Stimulated activated CD4-positive, alpha-beta T cell treated with anti-CD3 and anti-CD28 coated beads, TNF-alpha, amount 100 ng/mL, for 1 hour (primary cell): Measurements from ENCODE around the gene ACTG1.

Experiments used
- DNase-seq, 3 donors: peaks; one replicate each; pipeline ENCODE4 v3.0.0-alpha.2; 2020; ENCODE audit warnings: low read depth in 3 of 3, low spot score in 1 of 3

Gene ACTG1

GRCh38 chr17:81518113-81518784, 5.7 kb upstream of the ACTG1 start:
- DNase-seq = no peak

DNA sequence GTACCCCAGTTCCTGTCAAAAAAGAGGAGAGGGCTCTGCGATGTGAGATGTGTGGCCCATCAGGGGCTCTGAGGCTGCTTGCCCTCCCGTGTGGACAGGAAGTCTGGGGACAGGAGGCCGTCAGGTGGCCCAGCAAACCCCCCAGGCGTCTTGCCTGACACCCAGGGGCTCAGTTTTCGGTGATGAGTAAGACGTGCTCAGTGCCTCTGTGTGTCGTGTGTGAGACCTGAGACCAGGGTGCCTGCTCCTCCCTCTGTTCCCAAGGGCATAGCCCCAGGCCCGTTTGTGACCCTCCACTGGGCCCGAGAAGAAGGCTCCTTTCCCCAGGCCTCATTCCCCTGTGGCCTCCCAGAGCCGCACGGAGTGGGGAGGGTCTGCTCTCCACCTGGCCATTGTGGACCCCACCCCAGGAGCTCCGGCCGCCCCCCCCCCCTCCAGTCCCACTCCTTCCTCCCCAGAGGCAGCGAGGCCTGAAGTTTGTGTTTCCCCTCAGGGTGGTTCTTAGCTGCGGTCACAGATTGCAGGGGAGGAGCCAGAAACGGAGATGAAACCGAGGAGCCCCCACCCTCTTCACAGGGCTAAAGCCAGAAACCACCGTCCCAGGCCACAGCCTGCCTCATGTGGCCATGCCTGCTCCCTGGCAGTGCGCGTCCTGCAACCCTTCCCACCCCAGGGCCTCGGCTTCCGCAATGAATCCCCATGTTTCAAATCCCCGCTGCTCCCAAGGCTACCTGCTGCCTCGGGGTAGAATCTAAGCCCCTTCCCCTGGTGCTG, 4.9 kb upstream of the ACTG1 start:
- no peak for DNase-seq

DNA sequence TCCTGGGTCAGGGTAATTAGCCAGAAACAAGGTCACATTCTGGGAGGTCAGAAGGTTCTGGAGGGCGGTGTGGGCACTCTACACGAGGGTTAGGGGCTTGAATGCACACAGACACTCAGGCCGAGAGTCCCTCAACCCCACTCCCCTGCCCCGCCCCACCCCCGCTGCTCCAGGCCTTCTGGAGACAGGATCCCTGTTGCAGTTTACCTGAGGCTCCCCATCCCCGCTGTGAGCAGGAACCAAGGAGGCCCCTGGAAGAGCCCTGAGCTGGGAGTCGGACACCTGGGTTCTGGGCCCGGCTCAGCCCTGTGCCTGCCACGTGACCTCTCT, 4.4 kb upstream of the ACTG1 start:
- no peak for DNase-seq

GRCh38 chr17:81516439-81516838, 3.8 kb upstream of the ACTG1 start:
- no peak for DNase-seq

GRCh38 chr17:81515530-81516041, 3.0 kb upstream of the ACTG1 start:
- DNase-seq = no peak

GRCh38 chr17:81514739-81515529, 2.3 kb upstream of the ACTG1 start:
- peak in 2 of 3 donors; percentile 42 to 55 for DNase-seq

DNA sequence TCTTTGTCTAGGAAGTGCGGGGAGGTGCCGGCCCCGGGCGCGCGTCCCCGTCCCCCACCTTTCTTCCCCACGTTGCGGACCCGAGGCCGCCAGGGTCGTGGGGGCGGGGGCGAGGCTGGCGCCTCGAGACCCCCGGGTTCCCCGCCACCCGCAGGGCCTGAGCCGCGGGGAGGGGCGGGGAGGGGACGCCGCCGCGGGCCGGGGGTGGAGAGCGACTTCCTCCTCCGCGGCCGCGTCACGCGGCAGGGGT, 1.8 kb upstream of the ACTG1 start:
- DNase-seq = no peak

- DNase-seq = no peak
These were observed 1.3 kb upstream of the ACTG1 start for GRCh38 chr17:81513753-81514488.

GRCh38 chr17:81513372-81513752, 763 bp upstream of the ACTG1 start:
- DNase-seq = peak in 1 of 3 donors; percentile 46

DNA sequence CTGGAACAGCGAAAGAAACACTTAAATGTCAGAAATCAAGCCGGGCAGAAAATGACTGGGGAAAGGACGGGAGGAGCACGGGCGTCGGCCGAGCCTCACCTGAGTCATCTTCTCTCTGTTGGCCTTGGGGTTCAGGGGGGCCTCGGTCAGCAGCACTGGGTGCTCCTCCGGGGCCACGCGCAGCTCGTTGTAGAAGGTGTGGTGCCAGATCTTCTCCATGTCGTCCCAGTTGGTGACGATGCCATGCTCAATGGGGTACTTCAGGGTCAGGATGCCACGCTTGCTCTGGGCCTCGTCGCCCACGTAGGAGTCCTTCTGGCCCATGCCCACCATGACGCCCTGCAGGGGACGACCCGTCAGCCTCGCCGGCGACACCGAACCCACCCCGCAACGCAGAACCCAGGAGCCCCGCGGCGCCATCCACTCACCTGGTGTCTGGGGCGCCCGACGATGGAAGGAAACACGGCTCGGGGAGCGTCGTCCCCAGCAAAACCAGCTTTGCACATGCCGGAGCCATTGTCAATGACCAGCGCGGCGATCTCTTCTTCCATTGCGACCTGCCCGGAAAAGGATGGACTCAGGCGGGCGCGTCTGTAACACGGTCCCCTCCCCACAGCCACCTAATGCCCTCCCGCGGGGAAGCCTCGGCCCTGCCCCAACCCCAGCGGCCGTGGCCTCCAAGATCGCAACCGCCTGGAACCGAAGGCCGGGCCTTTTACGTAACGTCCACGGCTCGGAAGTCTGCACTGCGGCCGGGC, 616 bp downstream of the ACTG1 start:
- peak in 1 of 3 donors; percentile 27 for DNase-seq

DNA sequence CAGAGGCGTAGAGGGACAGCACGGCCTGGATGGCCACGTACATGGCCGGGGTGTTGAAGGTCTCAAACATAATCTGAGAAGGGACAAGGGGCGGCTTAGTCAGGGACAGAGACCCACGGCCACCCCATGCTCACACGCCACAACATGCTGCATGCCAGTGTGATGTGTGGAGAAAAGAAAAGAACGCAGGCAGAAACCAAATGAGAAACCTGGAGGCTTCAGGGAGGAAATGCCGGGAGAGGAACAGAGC, 1.1 kb downstream of the ACTG1 start:
- no peak for DNase-seq

DNA sequence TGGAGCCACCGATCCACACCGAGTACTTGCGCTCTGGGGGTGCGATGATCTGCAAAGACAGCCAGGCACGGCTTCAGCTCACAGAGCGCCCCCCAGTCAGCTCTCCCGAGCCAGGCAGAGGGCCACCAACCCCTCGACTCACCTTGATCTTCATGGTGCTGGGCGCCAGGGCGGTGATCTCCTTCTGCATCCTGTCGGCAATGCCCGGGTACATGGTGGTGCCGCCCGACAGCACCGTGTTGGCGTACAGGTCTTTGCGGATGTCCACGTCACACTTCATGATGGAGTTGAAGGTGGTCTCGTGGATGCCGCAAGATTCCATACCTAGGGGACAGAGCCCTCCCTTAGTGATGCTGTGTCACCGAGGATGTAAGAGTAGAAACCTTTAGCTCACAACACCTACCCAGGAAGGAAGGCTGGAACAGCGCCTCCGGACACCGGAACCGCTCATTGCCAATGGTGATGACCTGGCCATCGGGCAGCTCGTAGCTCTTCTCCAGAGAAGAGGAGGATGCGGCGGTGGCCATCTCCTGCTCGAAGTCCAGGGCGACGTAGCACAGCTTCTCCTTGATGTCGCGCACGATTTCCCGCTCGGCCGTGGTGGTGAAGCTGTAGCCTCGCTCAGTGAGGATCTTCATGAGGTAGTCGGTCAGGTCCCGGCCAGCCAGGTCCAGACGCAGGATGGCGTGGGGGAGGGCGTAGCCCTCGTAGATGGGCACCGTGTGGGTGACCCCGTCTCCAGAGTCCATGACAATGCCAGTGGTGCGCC, 1.6 kb downstream of the ACTG1 start:
- DNase-seq = no peak

- no peak for DNase-seq
These were observed 2.4 kb downstream of the ACTG1 start for GRCh38 chr17:81509972-81510784.

- DNase-seq = peak in 1 of 3 donors; percentile 29
These were observed 3.2 kb downstream of the ACTG1 start for GRCh38 chr17:81509207-81509971.

DNA sequence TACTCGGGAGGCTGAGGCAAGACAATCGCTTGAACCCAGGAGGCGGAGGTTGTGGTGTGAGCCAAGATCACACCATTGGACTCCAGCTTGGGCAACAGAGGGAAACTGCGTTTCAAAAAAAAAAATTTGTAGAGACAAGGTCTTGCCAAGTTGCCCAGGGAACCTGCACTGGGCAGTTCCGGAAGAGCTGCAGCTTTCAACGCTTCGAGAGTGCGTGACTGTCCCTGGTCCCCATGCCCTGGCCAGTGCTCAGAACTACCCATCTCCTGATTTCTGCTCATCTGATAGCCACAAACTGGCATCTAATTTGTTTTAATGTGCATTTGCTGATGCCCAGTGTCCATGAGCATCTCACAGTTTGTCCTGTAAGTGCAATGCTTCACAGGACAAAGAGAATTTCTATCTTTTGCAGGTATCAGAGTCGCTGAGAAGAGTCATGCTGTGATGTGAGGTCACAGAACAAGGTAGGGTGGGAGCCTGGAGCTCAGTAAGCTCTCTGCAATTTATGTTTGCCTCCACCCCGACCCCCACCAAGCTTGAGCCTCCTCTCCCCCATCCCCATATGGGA, 3.9 kb downstream of the ACTG1 start:
- no peak for DNase-seq

DNA sequence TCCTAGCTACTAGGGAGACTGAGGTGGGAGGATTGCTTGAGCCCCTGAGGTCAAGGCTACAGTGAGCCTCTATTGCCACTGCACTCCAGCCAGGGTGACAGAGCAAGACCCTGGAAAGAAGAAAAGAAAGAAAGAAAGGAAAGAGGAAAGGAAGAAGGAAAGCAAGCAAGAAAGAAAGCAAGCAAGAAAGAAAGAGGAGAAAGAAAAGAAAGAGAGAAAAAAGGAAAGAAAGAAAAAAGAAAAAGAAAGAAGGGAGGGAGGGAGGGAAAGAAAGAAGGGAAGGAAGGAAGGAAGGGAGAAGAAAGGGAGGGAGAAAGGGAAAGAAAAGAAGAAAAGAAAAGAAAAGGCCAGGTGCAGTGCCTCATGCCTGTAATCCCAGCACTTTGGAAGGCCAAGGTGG, 9.0 kb downstream of the ACTG1 start:
- no peak for DNase-seq

DNA sequence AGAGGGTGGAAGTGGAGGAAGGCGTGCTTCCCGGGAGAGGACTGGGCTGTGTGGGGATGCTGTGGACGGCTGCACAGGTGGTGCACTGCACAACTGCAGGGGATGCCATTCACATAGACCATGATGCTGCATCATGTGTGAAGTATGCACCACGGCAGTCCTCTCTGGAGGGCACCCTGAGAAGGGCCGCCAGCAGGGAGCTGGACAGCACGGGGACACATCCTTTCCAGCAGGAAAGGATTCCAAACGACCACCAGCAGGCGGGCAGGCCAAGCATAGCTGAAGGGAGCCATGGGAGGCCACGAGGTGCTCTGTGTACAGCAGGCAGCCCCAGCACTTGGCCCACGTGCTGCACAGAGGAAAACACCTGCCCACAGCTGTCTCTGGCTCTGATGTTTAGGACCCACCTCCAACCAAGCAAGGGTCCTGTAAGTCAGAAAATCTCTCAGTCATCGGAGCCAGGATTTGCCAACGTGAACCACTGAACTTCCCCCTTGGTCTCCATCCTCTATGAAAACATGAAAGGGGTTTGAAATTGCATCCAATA, 10.1 kb downstream of the ACTG1 start:
- no peak for DNase-seq

GRCh38 chr17:81500047-81500446, 12.6 kb downstream of the ACTG1 start:
- no peak for DNase-seq
